Myocyte (in vitro differentiated cells): Measurements from ENCODE around the gene TMEM233. TPM values are rescaled to one million over a fixed set of nuclear protein-coding genes. Genes with fewer than 3 reads are reported as not detected.
A peak's percentile ranks its signal among the peaks of the same experiment; 100 is the strongest.

Experiments
- DNase-seq: peaks from one replicate; pipeline ENCODE4 v3.0.0-alpha.2; 2012; ENCODE audit warnings: low read depth
- total RNA-seq: library from RNA; depleted of rRNA; stranded (reverse); fragments of >200 nt; gene quantifications from 2 replicates; pipeline ENCODE4 v1.2.3, GENCODE V29; 2014

Gene TMEM233
- total RNA-seq, 1 donor from 2014 or later: 5.4 TPM

DNA sequence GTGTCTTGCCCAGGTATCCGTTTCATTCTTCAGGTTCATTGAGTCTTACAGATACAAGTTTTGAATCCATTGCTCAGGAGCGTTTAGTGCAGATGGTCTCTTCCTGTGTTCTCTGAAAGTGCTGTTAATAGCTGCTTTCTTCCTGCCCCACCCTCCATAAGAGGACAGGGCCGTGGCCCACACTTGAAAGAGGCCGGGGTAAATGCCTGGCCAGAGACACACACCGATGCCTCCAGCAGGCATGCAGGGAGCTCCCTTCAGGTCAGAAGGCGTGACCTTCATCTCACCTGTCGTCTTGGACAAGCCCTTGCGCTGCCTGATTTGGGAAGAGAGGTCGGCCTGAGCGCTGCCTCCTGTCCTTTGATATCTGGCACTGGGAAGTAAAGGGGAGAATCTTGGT, 85.9 kb downstream of the TMEM233 start:
- no peak for DNase-seq

DNA sequence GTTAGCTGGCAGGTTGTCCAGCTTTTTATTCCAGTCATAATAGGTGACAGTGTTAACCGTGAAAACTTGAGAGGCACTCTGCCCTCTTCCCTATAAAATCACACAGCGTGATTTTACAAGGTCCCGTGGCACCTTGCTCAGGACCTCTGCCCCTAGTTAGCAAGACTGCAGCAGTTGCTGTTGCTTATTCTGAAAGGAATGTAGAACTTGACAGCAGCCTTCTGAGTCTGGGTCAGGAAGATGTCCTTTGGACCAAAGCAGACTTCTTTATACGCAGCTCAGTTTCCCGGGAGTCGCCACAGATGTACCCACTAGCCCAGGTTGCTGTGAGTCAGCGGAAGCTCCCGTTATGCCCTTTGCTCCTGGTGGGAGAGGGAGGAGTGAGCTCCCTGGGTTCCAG, 87.5 kb downstream of the TMEM233 start:
- no peak for DNase-seq

DNA sequence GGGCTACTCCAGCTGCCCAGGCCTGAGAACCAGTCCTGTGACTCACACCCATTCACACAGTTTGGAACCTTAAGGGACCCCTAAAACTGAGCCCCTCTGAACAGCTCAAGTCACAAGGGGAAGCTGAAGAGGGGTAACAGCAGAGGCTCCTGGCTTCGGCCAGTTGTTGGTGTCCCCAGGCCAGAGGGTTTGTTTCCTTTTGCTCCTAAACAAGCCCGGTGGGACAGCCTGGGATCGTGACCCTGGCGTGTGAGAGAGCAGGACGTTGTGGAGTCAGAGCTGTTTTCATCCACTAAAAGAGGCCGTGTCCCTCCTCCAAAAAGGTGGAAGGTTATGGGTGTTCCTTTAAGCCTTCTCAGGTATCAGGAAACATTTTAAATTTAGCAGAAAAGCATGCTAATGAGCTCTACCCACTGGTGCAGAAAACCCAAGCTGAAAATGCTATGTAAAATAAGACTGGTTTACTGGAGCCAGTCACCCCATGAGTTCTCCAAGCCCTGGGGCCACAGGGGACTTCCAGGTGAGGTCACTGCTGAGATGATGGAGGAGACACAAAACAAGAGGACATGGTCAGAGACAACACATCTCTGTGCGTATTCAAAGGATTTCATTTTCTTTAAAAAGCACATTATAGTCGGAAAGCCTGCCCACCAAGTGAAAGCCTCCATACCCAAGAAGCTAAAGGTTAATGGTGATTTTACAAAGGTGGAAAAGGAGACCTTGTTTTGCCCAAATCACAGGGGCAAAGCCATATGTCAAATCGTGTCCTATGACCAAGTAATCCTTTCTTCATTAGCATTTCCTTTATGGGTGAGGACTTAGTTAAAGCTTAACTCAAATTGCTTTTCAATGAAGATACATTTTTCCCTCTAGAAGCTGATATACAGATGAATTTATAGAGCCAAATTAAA, 88.4 kb downstream of the TMEM233 start:
- no peak for DNase-seq

DNA sequence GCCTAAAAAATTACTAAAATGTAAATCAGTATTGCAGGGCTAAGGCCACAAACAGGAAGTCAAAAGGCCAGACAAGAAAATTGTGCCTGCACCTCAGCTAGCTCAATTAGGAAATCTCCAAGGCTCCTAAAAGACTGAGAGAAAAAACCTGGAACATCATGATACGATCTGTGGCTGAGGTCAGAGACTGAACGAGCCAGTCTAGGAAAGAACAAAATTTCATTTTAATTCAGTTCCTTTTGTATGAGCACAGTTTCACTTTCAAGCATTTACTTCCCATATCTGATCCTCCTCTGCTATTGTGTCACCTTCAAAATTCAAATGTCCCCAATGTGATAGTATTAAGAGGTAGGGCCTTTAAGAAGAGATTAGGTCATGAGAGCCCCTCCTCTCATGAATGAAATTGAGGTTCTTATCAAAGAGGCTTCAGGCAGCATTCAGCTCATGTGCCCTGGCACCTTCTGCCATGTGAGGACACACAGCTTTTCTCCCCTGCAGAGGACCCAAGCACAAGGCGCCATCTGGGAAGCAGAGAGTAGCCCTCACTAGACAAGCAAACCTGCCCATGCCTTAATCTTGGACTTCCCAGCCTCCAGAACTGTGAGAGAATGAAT, 89.2 kb downstream of the TMEM233 start:
- no peak for DNase-seq

DNA sequence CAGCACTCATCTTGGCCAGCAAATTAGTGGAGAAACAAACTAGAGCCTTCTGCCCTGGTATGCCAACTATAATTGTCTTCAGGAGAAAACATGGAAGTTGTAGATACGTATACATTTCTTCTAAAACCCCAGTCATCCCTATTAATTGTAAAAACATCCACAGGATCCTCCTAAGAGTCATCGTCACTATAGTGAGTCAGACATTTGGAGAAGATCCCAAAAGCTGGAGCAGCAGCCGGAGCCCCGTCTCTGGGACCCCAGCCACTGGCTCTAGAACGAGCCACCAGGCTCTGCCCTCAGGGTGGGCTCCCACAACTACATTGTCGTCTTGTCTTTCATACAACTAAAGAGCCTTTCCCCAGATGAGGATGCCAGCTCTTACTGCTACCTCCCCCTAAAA, 89.8 kb downstream of the TMEM233 start:
- DNase-seq: no peak

DNA sequence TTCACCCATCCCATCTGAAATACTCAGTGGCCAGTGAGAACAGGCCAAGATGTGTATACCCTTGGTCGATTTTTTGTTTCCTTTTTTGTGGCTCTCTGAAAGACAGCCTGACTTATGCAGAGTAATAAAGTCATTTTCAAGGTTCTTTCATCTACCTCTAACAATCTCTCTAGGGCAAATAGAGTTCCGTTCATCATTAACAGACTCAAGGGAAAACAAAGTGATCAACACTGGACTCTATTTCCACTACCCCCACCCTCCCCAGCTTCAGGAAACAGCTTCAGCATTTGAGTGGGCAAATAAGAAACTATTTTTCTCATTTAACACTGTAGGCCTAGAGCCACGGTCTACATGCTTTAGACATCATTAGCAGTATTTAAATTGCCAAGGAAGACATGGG, 90.2 kb downstream of the TMEM233 start:
- DNase-seq: no peak

DNA sequence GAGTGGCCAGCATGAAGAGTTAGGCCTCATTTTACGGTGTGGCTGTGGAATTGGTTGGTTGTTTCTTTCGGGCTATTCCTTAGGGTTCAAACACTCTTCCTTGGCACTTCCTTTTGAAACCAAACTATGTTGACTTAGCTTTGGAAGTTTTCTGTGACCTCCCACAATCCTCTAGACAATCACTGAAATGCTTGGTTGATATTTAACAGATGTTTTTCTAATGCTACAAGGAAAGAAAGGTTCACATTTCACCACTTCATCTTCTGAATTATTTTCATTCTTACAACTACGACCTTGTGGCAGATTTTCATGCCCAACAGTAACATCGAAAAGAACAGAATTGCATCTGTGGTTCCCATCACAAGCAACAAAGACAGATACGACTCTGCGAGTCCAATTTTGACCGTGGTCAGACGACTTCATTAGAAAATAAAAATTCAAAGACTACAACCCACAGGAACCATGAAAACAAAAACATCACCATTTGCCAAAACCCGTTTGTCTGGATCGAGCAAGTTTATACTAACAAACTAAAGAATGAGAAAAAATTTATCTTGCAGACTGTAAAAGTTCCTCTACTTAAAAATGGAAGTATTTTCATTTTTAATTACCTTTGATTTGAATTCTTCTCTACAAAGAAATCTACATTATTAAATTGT, 91.3 kb downstream of the TMEM233 start:
- DNase-seq: peak; percentile 46

DNA sequence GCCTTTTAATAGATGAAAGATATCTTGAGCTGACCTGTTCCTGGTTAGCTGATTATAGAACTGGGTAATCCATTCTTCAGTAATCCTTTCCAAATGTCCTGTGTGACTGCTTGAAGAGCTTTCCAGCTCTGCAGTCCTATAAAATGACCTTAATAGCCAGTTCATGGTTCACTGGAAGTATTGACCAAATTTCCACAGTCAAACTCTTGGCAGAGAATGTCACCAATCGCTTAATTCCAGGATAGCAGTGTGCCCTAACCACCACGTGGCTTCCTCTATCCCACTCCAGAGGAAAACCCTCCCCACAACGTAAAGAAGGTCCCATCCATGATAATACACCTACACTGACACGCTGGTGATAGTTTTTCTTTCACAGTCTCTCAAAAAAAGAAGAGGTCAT, 91.8 kb downstream of the TMEM233 start:
- DNase-seq: no peak

DNA sequence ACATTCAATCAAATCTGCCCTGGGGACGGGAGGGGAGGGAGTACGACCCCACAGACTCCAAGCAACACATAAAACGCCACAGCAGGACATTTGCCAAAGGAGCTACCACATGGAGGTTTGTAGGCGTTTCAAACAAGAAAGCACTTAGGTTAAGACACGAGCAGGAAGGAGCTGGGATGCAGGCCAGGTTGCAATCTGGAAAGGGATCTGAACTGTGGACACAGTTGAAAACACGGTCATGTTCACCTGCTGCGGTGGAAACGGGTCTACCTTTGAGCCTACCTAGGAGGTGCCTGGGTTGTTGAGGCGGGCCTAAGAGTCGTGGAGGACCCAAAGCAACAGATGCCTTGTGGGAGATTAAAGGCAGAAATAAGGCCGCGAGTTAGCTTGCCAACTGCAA, 92.8 kb downstream of the TMEM233 start:
- DNase-seq: no peak

DNA sequence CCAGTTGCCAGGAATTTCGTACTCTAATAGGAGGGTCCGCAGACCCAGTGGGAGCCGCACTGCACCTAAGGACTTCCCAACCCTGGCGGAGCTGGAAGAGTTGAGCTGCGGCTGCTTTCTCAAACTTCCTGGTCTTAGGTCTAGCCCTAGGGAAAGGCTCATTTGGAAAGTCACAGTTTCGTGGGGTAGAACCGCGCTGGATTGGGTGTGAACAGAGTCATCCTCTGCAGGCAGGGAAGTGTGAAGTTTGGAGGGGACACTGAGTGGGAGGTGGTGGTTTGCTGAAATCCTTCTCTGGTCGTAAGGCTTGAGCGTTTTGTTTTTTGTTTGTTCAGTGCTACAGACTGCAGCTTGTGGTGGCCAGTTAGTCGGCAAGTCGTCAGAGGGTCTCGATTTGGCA, 93.2 kb downstream of the TMEM233 start:
- no peak for DNase-seq

DNA sequence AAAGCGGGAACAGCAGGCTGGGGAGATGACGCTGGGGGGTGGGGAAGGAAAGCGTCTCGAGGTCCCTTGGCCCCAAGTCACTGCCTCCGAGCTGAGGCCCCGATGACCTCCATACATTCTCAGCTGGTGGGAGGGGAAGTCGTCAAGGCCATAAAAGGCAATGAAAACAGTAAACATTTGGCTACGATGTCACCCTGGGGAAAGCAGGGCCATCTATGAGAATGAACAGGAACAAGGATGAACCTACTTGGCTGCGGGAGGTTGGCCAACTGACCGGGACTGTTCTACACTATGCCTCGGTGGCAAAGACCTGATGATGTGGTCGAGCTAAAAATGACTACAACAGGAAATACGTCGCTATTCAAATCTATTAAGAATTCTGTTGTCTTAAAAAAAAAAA, 93.8 kb downstream of the TMEM233 start:
- DNase-seq: no peak

DNA sequence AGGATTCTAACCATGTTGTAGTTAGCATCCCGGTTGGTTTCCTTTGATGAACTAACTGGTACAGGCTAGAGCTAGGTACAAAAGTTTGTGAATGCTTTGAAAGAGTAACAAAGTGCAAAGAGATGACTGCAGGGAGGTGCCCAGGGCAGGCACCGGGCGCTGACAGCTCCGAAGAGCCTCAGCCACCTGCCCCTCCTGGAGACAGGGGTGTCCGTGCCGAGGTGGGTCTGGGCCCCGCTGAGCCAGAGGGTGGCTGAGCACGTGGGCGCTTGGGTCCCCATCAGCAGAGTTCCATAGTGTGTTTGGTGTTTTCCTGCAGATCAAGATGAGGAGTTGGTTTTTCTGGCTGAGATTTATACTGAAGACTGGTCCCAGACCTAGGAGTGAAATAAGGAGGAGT, 94.3 kb downstream of the TMEM233 start:
- DNase-seq: no peak

DNA sequence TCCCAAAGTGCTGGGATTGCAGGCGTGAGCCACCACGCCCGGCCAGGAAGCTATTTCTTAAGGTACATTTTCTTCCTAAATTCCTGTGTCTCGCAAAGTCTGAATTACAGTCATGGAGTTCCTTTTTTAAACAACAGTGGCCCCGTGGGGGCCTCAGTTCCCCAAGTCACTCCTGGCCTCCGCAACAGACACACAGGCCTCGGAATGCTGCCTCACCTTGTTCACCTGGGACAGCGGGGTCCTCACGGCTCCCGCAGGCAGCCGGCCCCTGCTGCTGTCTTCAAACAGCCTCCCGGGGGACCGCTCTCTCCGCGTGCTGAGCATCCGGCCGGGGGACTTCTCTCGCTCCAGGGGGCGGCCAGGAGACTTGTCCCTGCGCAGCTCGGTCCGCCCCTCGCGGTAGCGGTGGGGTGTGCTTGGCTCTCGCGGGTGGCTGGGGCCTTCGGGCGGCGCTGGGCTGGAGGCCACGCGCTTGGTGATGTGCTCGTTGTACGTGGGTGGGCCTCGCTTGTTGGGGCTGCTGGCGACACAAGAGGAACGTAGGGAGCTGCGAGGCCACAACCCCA, 96.4 kb downstream of the TMEM233 start:
- no peak for DNase-seq

DNA sequence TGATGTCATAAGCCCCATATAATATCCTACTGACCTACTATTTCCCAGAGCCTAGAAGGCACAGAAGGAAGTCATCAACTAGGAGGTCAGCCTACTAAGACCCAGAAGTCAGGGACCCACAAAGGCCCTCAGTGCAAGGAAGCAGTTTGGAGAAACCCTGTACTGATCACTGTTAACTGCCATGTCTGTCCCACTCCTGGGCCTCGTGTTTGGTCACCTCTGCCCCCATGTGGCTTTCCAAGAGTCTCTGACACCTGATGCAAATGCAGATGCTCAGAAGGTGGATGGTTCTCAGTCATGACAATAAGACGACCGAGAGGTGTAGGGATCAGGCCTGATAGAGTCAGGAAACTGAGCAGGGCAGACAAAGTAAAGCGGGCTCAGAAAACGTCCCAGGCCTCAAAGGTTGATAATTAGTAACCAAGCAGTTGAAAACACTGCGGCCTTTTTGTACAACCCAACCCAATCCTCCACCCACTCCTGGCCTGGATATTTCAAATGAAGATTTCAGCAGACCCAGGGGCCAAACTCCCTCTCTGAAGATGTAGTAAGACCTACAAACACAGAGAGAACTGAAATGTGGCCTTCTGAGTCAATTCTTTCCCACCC, 97.7 kb downstream of the TMEM233 start:
- DNase-seq: no peak

DNA sequence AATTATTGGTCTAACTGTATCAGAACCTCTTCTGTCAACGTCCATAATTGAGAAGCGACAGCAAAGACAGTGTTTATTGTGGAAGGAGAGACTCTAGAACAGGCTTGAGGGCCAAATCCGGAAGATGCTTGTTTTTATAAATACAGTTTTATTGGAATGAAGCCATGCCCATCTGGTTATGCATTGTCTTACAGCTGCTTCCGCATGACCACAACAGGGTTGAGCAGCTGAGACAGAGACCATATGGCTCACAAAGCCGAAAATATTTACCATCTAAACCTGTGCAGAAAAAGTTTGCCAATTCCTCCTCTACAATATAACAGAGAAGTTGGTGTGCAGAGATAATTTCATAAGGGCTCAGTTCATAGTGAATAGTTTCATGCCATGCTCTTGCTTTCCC, 98.8 kb downstream of the TMEM233 start:
- DNase-seq: peak; percentile 84

Other genes starting within 250 kb of the TMEM233 start
- gene PRKAB1, start 74.4 kb downstream of the TMEM233 start, total RNA-seq: 16.6 and 17.3 TPM in 2 replicates